B cell (primary cell): ENCODE results near the gene CHKA. TPM values are rescaled to one million over a fixed set of nuclear protein-coding genes. Genes with fewer than 3 reads are reported as not detected.

Source experiments
- ATAC-seq: fragments of 200-7000 bp; cut with Tn5 transposase; one replicate; pipeline ENCODE4 v1.10.0; 2021; ENCODE audit warnings: low read depth, mild to moderate bottlenecking, moderate number of reproducible peaks, moderate library complexity
- CTCF ChIA-PET: fragments of 350-600 bp; sonication (Branson Sonifier 250); formaldehyde crosslinking; loops from one replicate; lab custom pipeline; 2021; ENCODE audit warnings: antibody characterized with exemption, inconsistent platforms; lab: Charles Lee
- POLR2A ChIA-PET: fragments of 350-600 bp; sonication (Branson Sonifier 250); formaldehyde crosslinking; loops from one replicate; lab custom pipeline; 2021; ENCODE audit warnings: antibody characterized with exemption; lab: Charles Lee
- DNase-seq: peaks from one replicate; pipeline ENCODE4 v3.0.0; 2013
- H2AFZ ChIP-seq: 2 replicates; pipeline ENCODE4 v1.6.1; 2012; ENCODE audit warnings: mild to moderate bottlenecking, low read depth, low read length; ENCODE audit not compliant: insufficient read depth, poor library complexity, severe bottlenecking
- H3K27ac ChIP-seq, 2 donors: 1 replicate in 1 of 2; 2 replicates in 1 of 2; pipeline ENCODE4 v1.5.1; 2012 to 2013; ENCODE audit warnings: low read length in 2 of 2, mild to moderate bottlenecking in 2 of 2, moderate library complexity in 1 of 2
- H3K27me3 ChIP-seq, 4 experiments: fragments of 200-600 bp in 1 of 4; sonication (generic) in 1 of 4; replicated peaks in 1 of 4; 1 replicate in 2 of 4; 2 replicates in 2 of 4; pipeline versions ENCODE4 v1.6.1 to v1.7.0; 2013 to 2016; ENCODE audit warnings: low read length in 3 of 4, mild to moderate bottlenecking in 2 of 4, mixed read lengths in 1 of 4, moderate library complexity in 1 of 4; ENCODE audit not compliant: insufficient read depth in 4 of 4, control insufficient read depth in 3 of 4; ENCODE audit errors: control extremely low read depth in 1 of 4
- H3K36me3 ChIP-seq, 2 experiments: replicated peaks in 1 of 2; 1 replicate in 1 of 2; 2 replicates in 1 of 2; pipeline versions ENCODE4 v1.6.1 to v1.7.1; 2013; ENCODE audit warnings: low read length in 1 of 2; ENCODE audit not compliant: insufficient read depth in 2 of 2, control insufficient read depth in 1 of 2; ENCODE audit errors: control extremely low read depth in 1 of 2, extremely low read depth in 1 of 2
- H3K4me1 ChIP-seq, 2 donors: fragments of 200-600 bp in 1 of 2; sonication (generic) in 1 of 2; 1 replicate in 1 of 2; 2 replicates in 1 of 2; pipeline versions ENCODE4 v1.5.1 to v1.6.1; 2013 to 2017; ENCODE audit warnings: low read length in 2 of 2; ENCODE audit not compliant: control insufficient read depth in 2 of 2, insufficient read depth in 2 of 2
- H3K4me2 ChIP-seq: replicated peaks from 2 replicates; pipeline ENCODE3; 2012; ENCODE audit warnings: mild to moderate bottlenecking, low read depth, low read length; ENCODE audit not compliant: poor library complexity, severe bottlenecking
- H3K4me3 ChIP-seq, 5 experiments: fragments of 200-600 bp in 1 of 5; sonication (generic) in 1 of 5; 1 replicate in 3 of 5; 2 replicates in 2 of 5; pipeline versions ENCODE4 v1.5.1 to v1.7.0; 2011 to 2016; ENCODE audit warnings: low read length in 4 of 5, mild to moderate bottlenecking in 4 of 5, low read depth in 2 of 5, control low read depth in 1 of 5, moderate library complexity in 1 of 5; ENCODE audit not compliant: insufficient read depth in 1 of 5; ENCODE audit errors: control extremely low read depth in 1 of 5, extremely low read depth in 1 of 5
- H3K79me2 ChIP-seq: fragments of 200-600 bp; sonication (generic); one replicate; pipeline ENCODE4 v1.6.0; 2016; ENCODE audit warnings: low read length; ENCODE audit not compliant: control insufficient read depth, insufficient read depth
- H3K9ac ChIP-seq: fragments of 200-600 bp; sonication (generic); 2 replicates; pipeline ENCODE4 v1.6.1; 2017; ENCODE audit warnings: mild to moderate bottlenecking, low read length, moderate library complexity
- H3K9me3 ChIP-seq, 3 donors: one replicate each; pipeline versions ENCODE4 v1.6.1 to v1.7.1; 2013; ENCODE audit warnings: low read length in 2 of 3; ENCODE audit not compliant: control insufficient read depth in 2 of 3, insufficient read depth in 1 of 3; ENCODE audit errors: control extremely low read depth in 1 of 3
- H4K20me1 ChIP-seq: 2 replicates; pipeline ENCODE4 v1.6.0; 2012; ENCODE audit warnings: mild to moderate bottlenecking, low read length; ENCODE audit not compliant: insufficient read depth, control insufficient read depth, poor library complexity, severe bottlenecking
- H3K27ac Mint-ChIP-seq: one replicate; pipeline ENCODE4 v1.8.0; 2021; ENCODE audit warnings: mixed read lengths
- H3K27me3 Mint-ChIP-seq: one replicate; pipeline ENCODE4 v1.8.0; 2021; ENCODE audit warnings: mixed read lengths
- H3K4me1 Mint-ChIP-seq: one replicate; pipeline ENCODE4 v1.8.0; 2021; ENCODE audit warnings: mixed read lengths
- H3K4me3 Mint-ChIP-seq: one replicate; pipeline ENCODE4 v1.8.0; 2021; ENCODE audit warnings: mixed read lengths
- H3K9me3 Mint-ChIP-seq: one replicate; pipeline ENCODE4 v1.8.0; 2022; ENCODE audit warnings: mixed read lengths; ENCODE audit not compliant: insufficient read depth
- CTCF ChIP-seq: fragments of 200-600 bp; IDR thresholded peaks from one replicate; pipeline ENCODE4 v1.8.0; 2022; ENCODE audit warnings: antibody characterized with exemption, mild to moderate bottlenecking
- EZH2 ChIP-seq: IDR thresholded peaks from 2 replicates; pipeline ENCODE4 v1.6.1; 2012; ENCODE audit warnings: borderline replicate concordance, low read depth, mild to moderate bottlenecking, moderate library complexity, low read length; ENCODE audit not compliant: insufficient read depth, poor library complexity, severe bottlenecking
- WGBS: methylation state at CpG from one replicate; pipeline ENCODE4 v1.1.5; 2013; ENCODE audit warnings: missing lambda C conversion rate; ENCODE audit not compliant: insufficient coverage; 5-methylcytosine and 5-hydroxymethylcytosine counted together
- intact Hi-C: fragments of 100-400 bp; cut with micrococcal nuclease; formaldehyde crosslinking; loops from one replicate; pipeline ENCODE4 v1.10.0; 2022
- polyA plus RNA-seq: library from polyadenylated mRNA; depleted of rRNA; stranded (reverse); fragments of >200 nt; gene quantifications from 2 replicates; pipeline ENCODE4 v1.2.3, GENCODE V29; 2012
- total RNA-seq, 2 donors: library from RNA; stranded (reverse); fragments of 120-200 nt in 1 of 2; gene quantifications; 1 replicate in 1 of 2; 2 replicates in 1 of 2; pipeline versions ENCODE4 v1.2.3 to v1.2.4, GENCODE V29; 2013 to 2022

CHKA gene
- total and polyA plus RNA-seq, 2 donors (not counting 1 experiment from before 2014, with no cell fraction given), result 10.6 to 20.6 TPM

GRCh38 chr11:68099474-68100405 is 21.4 kb downstream of the CHKA start:
- POLR2A ChIA-PET, result no interaction called here
- Mint-ChIP-seq H3K9me3 (no peaks in the 10 kb centered on the region), H3K4me3 (peak overlapping the region; percentile 50), H3K27ac (peak overlapping the region; percentile 78), H3K4me1 (peaks cover 23% of the 10 kb centered on the region), H3K27me3 (no peaks in the 10 kb centered on the region)
- Histone ChIP-seq H3K4me2 (peak overlapping the region; percentile 65), H3K79me2 (peaks cover 44% of the 10 kb centered on the region), H3K27me3 (no peaks in the 10 kb centered on the region), H3K9me3 (no peaks in the 10 kb centered on the region), H2AFZ (peak overlapping the region; percentile 62), H4K20me1 (no peaks in the 10 kb centered on the region), H3K36me3 (no peaks in the 10 kb centered on the region), H3K4me3 (peak overlapping the region in 3 of 5 experiments; percentile 5 to 22 (median 12)), H3K9ac (peak overlapping the region; percentile 46), H3K4me1 (peaks cover 14 to 19% of the 10 kb centered on the region in 2 donors), H3K27ac (peak overlapping the region; percentile 14 to 68)
- intact Hi-C loops, result no loop called here
- WGBS, result 2% methylated on average over 7 of the region's 12 CpGs
- CTCF ChIA-PET, result interaction anchor here (1.0 kb wide), 1 partner anchor 110 kb away, joined by 3 read pairs; no protein-coding TSS in a partner anchor
- ATAC-seq (no peak), DNase-seq (peak; percentile 28)
- no peak for TF ChIP-seq EZH2
- TF ChIP-seq CTCF, result no peak

DNA sequence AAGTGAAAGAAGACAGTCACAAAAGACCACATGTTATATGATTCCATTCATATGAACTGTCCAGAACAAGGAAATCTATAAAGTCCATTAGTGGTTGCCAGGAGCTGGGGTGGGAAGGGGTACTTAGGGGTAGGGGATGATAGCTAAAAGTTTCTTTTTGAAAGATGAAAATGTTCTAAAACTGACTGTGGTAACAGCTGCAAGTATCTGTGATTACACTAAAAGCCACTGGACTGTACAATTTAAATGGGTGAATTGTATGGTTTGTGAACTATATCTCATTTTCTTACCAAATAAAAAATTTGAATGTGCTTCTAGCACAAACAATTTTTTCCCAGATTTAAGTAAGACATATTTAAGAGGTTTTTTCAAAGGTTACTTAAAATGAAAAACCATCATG is 22.1 kb downstream of the CHKA start:
- ChIA-PET CTCF (interaction anchor here (1.0 kb wide), 1 partner anchor 111 kb away, joined by 3 read pairs; no protein-coding TSS in a partner anchor), POLR2A (no interaction called here)
- Mint-ChIP-seq H3K4me3 (peak overlapping the region; percentile 50), H3K27ac (peak overlapping the region; percentile 78), H3K27me3 (no peaks in the 10 kb centered on the region), H3K9me3 (no peaks in the 10 kb centered on the region), H3K4me1 (peaks cover 23% of the 10 kb centered on the region)
- H3K27ac ChIP-seq, result peak overlapping the region; percentile 14 to 68
- H3K27me3 ChIP-seq, result no peaks in the 10 kb centered on the region
- ATAC-seq, result no peak
- DNase-seq, result no peak
- H3K9me3 ChIP-seq, result no peaks in the 10 kb centered on the region
- H3K4me1 ChIP-seq, result peaks cover 14 to 19% of the 10 kb centered on the region in 2 donors
- H3K79me2 ChIP-seq, result peaks cover 42% of the 10 kb centered on the region
- intact Hi-C loops, result no loop called here
- H3K4me2 ChIP-seq, result peak overlapping the region; percentile 65
- TF ChIP-seq EZH2, result no peak
- TF ChIP-seq CTCF, result no peak
- no peak overlapping the region for H2AFZ ChIP-seq
- H3K4me3 ChIP-seq, result no peak overlapping the region
- no peaks in the 10 kb centered on the region for H3K36me3 ChIP-seq
- H3K9ac ChIP-seq, result peak overlapping the region; percentile 46
- no peaks in the 10 kb centered on the region for H4K20me1 ChIP-seq
